NK-92 (cell line): Measurements from ENCODE around the gene STRIP2.
"Not testable (repeated sequence)": the region's sequence is repeated elsewhere in the genome, so short reads cannot be mapped to it uniquely, and the experiment has no call there.

Experiments used
- DNase-seq: peaks from one replicate; lab custom pipeline; 2025; ENCODE audit not compliant: unreplicated experiment; lab: John Stamatoyannopoulos, UW

Gene STRIP2

GRCh38 chr7:129433847-129434674, at the start of gene STRIP2:
Gene STRIP2 (plus strand): TSS chr7:129434432. CDS start chr7:129434473, 41 bp downstream.
- peak; percentile 27 for DNase-seq

- no peak for DNase-seq
Observed at GRCh38 chr7:129385116-129385515, 49.1 kb upstream of the STRIP2 start.

- DNase-seq, result no peak
Observed at GRCh38 chr7:129385598-129385997, 48.6 kb upstream of the STRIP2 start.

- DNase-seq, result no peak
Observed at GRCh38 chr7:129386506-129386905, 47.7 kb upstream of the STRIP2 start.

- no peak for DNase-seq
Observed at GRCh38 chr7:129387537-129387936, 46.7 kb upstream of the STRIP2 start.

GRCh38 chr7:129388333-129389098, 45.7 kb upstream of the STRIP2 start:
- no peak for DNase-seq

GRCh38 chr7:129389829-129390228, 44.4 kb upstream of the STRIP2 start:
- no peak for DNase-seq

GRCh38 chr7:129390314-129390713, 43.9 kb upstream of the STRIP2 start:
- no peak for DNase-seq

GRCh38 chr7:129391546-129392171, 42.6 kb upstream of the STRIP2 start:
- DNase-seq, result no peak

GRCh38 chr7:129393255-129393654, 41.0 kb upstream of the STRIP2 start:
- no peak for DNase-seq

GRCh38 chr7:129394101-129394500, 40.1 kb upstream of the STRIP2 start:
- DNase-seq, result no peak

GRCh38 chr7:129394982-129395914, 39.0 kb upstream of the STRIP2 start:
- DNase-seq, result no peak

- no peak for DNase-seq
Observed at GRCh38 chr7:129401228-129401966, 32.8 kb upstream of the STRIP2 start.

- DNase-seq, result no peak
Observed at GRCh38 chr7:129401967-129402860, 32.0 kb upstream of the STRIP2 start.

- no peak for DNase-seq
Observed at GRCh38 chr7:129405527-129405926, 28.7 kb upstream of the STRIP2 start.

GRCh38 chr7:129410238-129410637, 24.0 kb upstream of the STRIP2 start:
- not testable (repeated sequence) for DNase-seq

- DNase-seq, result no peak
Observed at GRCh38 chr7:129412501-129412900, 21.7 kb upstream of the STRIP2 start.

- no peak for DNase-seq
Observed at GRCh38 chr7:129417073-129417472, 17.2 kb upstream of the STRIP2 start.

- no peak for DNase-seq
Observed at GRCh38 chr7:129421717-129422250, 12.4 kb upstream of the STRIP2 start.
